Dedifferentiated amniotic fluid mesenchymal stem cell (primary cell): ENCODE measurements around the gene ATG5.
A peak's percentile ranks its signal among the peaks of the same experiment; 100 is the strongest.
"Not testable (repeated sequence)": the region's sequence is repeated elsewhere in the genome, so short reads cannot be mapped to it uniquely, and the experiment has no call there.

Experiments used
- DNase-seq: peaks from one replicate; pipeline ENCODE4 v3.0.0-alpha.2; 2016; ENCODE audit errors: extremely low spot score

The ATG5 gene

DNA sequence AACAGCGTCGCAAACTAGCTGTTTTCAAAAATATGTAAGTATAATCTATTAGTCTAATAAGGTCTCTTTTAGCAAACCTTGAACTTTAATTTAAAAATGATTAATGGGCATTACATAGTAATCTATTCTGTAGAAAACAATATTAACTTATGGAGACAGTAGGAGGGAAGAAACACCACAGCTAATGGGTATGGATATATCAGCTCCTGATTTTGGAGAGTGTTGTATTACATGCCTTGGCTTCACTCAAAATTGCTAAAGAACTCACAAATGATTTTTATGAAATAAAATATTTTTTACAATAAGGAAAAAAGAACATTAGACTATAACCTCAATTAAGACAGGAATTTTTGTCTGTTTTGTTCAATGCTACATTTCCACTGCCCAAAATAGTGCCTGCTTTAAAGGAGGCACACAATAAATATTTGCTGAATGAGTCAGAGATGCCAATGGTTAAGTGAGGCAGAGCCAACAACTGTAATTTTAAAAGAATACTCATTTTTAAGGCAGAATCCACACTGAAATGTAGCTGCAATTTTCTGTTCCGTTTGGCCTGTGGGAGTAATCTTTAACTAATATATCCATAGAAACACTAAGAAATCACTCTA lies 15.7 kb downstream of the ATG5 start:
- peak; percentile 74 for DNase-seq

GRCh38 chr6:106308985-106309384 lies 16.6 kb downstream of the ATG5 start:
- DNase-seq, result no peak

- DNase-seq, result no peak
Observed at GRCh38 chr6:106305740-106306139, 19.8 kb downstream of the ATG5 start.

GRCh38 chr6:106300944-106301343 lies 24.6 kb downstream of the ATG5 start:
- peak; percentile 75 for DNase-seq

DNA sequence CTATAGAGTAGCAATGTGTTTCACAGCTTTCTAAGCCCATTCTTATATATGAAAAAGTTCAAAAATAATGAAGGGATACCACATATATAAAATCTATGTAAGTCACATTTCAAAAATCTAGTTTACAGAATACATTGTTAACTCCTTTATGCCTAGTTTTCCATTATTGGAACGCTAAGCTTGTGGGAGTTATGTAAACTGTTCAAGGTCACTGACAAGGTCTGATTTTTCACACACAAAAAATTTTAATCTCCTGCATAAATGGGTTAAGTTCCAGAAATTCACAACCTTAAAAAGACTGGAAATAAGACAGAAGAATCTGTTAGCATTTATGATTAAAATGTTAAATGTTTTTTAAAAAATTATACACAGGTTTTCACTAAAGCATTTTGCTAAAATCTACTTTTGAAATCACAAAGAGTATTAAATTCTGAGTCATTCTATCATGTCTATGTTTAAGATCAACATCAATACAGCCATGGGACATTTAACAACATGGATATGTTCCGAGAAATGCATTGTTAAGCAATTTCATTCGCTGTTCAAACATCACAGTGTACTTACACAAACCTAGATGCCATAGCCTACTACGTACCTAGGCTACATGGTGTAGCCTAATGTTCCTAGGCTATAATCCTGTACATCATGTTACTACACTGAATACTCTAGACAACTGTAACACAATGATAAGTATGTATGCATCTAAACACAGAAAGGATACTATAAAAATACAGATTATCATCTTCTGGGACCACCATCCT lies 25.4 kb downstream of the ATG5 start:
- DNase-seq, result no peak

DNA sequence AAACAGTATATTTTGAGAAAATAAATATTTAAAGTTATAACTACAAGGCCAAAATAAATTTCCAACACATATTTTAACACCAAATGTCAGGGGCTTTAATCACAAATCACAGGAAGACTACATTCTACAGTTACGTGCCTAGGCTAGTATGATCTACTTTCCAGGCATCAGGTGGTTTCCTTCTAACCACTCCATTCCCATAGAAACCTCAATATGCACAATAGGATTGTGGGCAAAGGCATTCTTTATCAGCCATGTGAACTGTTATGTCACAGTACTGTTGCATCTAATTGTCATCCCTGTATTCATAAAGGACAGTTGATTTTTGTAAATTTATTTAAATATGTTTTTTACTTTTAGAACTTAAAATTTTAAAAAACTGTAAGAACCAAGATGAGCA lies 32.4 kb downstream of the ATG5 start:
- no peak for DNase-seq

DNA sequence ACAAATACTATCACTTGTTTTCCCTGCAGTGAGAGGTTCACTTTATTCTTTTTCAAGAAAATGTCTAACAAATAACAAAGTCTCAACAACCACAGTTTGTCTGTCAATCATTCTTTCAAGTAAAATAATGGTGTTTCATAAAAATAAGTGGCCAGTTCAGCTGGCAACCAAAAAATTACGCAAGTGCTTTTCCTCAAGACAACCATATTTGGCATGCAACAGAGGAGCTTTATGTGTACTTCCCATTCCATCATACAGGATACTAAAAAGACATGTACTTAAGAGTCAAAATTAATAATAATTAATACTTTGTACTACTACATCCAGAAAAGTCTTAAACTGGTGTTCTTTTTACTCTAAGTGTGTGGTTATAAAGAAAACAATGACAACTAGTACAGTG lies 34.6 kb downstream of the ATG5 start:
- DNase-seq, result no peak

DNA sequence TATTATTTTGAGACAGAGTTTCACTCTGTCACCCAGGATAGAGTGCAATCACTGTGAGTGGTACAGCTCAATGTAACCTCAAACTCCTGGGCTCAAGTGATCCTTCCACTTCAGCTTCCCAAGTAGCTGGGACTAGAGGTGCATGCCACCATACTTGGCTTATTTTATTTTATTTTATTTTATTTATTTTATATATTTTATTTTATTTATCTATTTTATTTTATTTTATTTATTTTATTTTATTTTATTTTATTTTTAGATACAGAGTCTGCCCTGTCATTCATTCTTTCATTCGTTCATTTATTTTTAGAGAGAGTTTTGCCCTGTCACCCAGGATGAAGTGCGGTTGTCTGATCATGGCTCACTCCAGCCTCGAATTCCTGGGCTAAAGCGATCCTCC lies 35.5 kb downstream of the ATG5 start:
- no peak for DNase-seq

DNA sequence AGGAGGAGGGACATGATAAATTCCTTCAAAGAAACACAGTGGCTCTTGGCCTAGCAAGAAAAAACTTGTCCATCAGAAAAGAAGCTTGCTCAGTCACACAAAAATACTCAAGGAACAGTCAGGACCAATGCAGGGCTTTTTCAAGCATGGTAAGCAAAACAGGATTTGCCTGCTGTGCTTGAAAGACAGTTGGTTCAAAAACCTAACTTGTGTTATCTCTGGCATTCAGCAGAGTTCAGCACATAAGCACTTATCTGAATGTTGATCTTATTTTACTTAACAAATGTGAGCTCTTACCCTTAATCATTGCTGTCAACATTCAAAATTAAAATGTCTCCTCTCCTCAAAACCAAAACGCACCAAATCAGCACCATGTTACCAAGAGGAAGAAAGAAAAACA lies 38.3 kb downstream of the ATG5 start:
- DNase-seq, result no peak

DNA sequence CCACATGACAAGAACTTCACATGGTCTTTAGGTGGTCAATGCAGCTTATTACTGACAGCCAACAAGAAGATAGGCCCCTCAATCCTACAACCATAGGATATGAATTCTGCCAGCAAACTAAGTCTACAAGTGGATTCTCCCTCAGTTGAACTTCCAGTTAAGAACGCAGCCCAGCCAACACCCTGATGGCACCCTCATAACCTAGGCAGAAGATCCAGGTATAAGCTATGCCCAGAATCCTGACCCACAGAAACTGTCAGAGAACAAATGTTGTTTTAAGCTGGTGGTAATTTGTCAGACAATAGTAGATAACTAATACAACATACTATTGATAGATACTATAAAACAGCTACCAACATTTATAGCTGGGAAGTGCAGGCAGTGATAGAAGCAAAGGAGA lies 38.8 kb downstream of the ATG5 start:
- DNase-seq, result no peak

DNA sequence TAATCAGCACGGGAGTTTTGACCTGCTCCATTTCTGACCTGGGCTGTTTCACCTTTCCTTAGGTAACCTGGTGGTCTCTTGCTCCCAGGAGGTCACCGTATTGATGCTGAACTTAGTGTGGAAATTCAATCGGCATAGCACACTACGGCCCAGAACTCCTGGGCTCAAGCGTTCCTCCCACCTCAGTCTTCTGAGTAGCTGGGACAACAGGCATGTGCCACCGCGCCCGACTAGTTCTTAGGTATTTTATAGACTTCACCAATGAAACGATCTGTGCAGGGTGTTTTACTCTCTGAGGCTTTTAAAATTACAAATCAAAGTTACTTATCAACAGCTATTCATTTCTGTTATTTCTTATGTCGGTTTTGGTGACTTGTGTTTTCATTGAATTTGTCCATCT lies 42.1 kb downstream of the ATG5 start:
- DNase-seq, result no peak

DNA sequence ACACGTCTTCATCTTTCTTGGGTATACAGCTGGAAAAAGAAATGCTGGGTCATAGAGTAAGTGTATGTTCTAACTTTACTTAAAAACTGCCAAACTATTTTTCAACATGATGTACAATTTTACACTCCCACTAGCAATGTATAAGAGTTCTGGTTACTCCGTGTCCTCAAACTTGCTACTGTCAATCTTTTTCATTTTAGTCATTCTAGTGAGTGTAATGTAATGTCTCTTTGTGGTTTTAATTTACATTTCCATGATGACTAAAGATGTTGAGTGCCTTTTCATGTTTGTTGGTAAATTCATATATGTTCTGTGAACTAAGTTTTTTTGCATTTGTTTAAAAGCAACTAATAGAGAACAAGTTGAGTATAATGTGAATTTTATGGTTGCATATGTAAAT lies 43.9 kb downstream of the ATG5 start:
- no peak for DNase-seq

DNA sequence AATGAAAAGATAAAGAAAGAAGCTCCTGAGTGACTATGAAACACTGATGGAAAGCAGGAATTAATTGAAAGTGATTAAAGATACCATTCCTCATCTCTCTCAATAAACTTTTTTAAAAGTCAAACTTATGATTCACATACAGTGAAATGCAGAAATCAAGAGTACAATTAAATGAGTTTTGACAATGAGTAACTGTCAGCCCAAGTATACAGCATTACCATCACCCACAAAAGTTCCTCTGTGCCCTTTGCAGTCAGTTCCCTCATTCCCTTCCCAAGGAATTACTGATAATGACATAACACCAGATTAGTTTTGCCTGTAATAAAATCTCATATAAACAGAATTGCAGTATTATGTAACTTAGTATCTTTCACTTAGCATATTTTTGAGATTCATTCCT lies 44.5 kb downstream of the ATG5 start:
- DNase-seq, result no peak

DNA sequence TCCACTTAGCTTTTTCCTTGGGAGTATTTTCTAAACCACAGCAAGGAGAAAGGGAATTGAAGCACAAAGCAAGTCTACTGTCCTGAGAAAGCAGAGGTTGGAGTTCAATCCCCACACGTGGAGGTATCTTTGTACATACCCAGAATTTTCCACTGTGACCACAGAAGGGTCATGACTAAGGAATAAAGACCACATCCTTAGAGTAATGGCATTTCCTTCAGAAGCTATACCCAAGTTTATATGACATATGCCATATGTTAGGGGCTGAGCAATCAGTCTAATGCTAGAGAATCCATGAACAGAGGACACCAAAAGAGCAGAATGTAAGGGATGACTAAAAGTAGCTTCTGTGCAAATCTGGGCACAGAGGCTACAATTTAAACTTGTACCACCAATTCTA lies 46.4 kb downstream of the ATG5 start:
- DNase-seq, result no peak

DNA sequence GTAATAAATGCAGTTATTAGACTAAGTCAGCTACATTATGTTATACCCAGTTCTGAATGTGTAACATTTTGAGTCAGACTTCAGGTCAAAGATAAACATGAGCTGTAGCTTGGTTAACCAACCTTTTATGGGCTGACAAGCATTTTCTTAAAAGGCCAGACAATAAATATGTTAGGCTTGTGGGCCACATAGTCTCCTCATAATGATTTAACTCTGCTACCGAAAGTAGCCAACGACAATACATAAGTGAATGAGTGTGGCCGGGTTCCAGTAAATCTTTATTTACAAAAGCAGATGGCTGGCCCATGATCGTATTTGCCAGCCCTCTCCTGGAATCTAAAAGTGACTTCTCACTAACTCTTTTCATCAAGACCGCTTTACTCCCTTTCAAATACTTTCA lies 49.9 kb downstream of the ATG5 start:
- DNase-seq, result no peak

DNA sequence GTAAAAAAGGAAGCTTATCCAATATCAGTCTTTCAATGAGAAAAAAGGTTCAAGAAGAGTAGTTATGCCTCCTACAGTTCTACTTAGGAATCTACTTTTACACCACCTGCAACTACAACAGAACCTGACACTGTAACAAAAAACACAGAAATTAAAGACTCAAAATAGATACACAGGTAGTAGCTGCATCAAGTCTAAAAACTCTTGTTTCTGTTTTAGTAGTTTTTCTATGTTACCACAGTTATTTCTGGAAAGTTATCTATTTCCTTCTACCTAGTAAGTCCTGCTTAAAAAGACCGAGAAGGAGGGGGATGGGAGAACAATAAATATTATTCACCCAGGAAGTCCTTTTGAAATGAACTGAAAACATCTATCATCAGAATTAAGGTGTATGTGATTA lies 52.5 kb downstream of the ATG5 start:
- DNase-seq, result no peak

GRCh38 chr6:106272287-106272686 lies 53.3 kb downstream of the ATG5 start:
- no peak for DNase-seq

DNA sequence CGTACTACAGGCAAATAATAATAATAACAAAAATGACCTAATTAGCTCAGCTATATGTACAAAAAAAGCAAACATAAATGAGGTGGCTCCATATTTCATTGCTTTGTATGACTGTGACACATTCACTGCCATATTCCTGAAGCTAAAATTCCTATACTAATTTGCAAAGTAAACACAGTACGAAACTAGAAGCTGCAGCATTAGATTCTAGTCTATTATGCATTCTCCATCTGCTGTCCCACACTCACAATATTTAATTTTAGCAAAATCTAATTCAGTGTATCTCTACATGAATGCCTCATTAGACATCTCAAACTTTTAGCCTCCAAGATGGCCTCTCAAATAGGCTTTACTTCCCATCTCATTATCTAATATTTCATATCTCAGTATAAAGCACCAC lies 55.1 kb downstream of the ATG5 start:
- no peak for DNase-seq

DNA sequence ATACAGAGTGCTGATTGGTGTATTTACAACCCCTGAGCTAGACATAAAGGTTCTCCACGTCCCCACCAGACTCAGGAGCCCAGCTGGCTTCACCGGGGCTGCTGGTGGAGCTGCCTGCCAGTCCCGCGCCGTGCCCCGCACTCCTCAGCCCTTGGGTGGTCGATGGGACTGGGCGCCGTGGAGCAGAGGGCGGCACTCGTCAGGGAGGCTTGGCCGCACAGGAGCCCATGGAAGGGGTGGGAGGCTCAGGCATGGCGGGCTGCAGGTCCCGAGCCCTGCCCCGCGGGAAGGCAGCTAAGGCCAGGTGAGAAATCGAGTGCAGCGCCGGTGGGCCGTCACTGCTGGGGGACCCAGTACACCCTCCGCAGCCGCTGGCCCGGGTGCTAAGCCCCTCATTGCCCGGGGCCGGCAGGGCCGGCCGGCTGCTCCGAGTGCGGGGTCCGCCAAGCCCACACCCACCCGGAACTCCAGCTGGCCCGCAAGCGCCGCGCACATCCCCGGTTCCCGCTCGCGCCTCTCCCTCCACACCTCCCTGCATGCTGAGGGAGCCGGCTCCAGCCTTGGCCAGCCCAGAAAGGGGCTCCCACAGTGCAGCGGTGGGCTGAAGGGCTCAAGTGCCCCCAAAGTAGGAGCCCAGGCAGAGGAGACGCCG lies 56.2 kb downstream of the ATG5 start:
- not testable (repeated sequence) for DNase-seq

DNA sequence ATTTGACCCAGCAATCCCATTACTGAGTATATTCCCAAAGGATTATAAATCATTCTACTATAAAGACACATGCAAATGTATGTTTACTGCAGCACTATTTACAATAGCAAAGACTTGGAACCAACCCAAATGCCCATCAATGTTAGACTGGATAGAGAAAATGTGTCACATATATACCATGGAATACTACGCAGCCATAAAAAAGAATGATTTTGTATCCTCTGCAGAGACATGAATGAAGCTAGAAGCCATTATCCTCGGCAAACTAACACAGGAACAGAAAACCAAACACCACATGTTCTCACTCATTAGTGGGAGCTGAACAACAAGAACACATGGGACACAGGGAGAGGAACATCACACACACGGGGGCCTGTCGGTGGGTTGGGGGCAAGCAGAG lies 57.1 kb downstream of the ATG5 start:
- DNase-seq, result not testable (repeated sequence)

DNA sequence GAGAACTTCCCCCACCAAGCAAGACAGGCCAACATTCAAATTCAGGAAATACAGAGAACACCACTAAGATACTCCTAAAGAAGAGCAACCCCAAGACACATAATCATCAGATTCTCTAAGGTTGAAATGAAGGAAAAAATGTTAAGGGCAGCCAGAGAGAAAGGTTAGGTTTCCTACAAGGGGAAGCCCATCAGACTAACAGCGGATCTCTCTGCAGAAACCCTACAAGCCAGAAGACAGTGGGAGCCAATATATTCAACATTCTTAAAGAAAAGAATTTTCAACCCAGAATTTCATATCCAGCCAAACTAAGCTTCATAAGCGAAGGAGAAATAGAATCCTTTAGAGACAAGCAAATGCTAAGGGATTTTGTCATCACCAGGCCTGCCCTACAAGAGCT lies 61.1 kb downstream of the ATG5 start:
- DNase-seq, result not testable (repeated sequence)

DNA sequence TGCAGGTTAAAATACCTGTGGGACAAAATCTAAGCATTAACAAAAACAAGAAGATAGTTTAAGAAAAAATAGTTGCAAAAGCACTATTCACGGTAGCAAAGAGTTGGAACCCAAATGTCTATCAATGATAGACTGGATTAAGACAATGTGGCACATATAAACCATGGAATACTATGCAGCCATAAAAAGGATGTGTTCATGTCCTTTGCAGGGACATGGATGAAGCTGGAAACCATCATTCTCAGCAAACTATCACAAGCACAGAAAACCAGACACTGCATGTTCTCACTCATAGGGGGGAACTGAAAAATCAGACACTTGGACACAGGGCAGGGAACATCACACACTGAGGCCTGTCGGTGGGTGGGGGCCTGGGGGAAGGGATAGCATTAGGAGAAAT lies 65.8 kb downstream of the ATG5 start:
- DNase-seq, result not testable (repeated sequence)

- DNase-seq, result no peak
Observed at GRCh38 chr6:106258726-106259125, 66.8 kb downstream of the ATG5 start.
